ENCODE results near the gene MYH7B. TPM values are rescaled to one million over a fixed set of nuclear protein-coding genes. Genes with fewer than 3 reads are reported as not detected.

Gene MYH7B
- total RNA-seq, 1 experiment from 2014 or later, result not detected

- no peak for DNase-seq (ENCODE audit: low read depth)
Observed at GRCh38 chr20:34990661-34991214, 35.1 kb downstream of the MYH7B start.

- DNase-seq (ENCODE audit: low read depth), result no peak
Observed at GRCh38 chr20:34992751-34993417, 37.2 kb downstream of the MYH7B start.

- DNase-seq (ENCODE audit: low read depth), result no peak
Observed at GRCh38 chr20:34993941-34994508, 38.4 kb downstream of the MYH7B start.

- DNase-seq (ENCODE audit: low read depth), result no peak
Observed at GRCh38 chr20:34994509-34995131, 39.0 kb downstream of the MYH7B start.

GRCh38 chr20:34995192-34995591 is 39.5 kb downstream of the MYH7B start:
- DNase-seq (ENCODE audit: low read depth), result no peak

- no peak for DNase-seq (ENCODE audit: low read depth)
Observed at GRCh38 chr20:34995696-34996095, 40.0 kb downstream of the MYH7B start.

GRCh38 chr20:34996243-34997028 is 40.8 kb downstream of the MYH7B start:
- no peak for DNase-seq (ENCODE audit: low read depth)

- DNase-seq (ENCODE audit: low read depth), result no peak
Observed at GRCh38 chr20:34997131-34997561, 41.5 kb downstream of the MYH7B start.

GRCh38 chr20:34997774-34998173 is 42.1 kb downstream of the MYH7B start:
- DNase-seq (ENCODE audit: low read depth), result no peak

- no peak for DNase-seq (ENCODE audit: low read depth)
Observed at GRCh38 chr20:34998331-34998950, 42.8 kb downstream of the MYH7B start.

- no peak for DNase-seq (ENCODE audit: low read depth)
Observed at GRCh38 chr20:34999021-34999451, 43.4 kb downstream of the MYH7B start.

GRCh38 chr20:34999782-35000181 is 44.1 kb downstream of the MYH7B start:
- DNase-seq (ENCODE audit: low read depth), result no peak

- DNase-seq (ENCODE audit: low read depth), result no peak
Observed at GRCh38 chr20:35000311-35000921, 44.7 kb downstream of the MYH7B start.

- DNase-seq (ENCODE audit: low read depth), result no peak
Observed at GRCh38 chr20:35000922-35001595, 45.4 kb downstream of the MYH7B start.

- DNase-seq (ENCODE audit: low read depth), result no peak
Observed at GRCh38 chr20:35001596-35002362, 46.1 kb downstream of the MYH7B start.

- DNase-seq (ENCODE audit: low read depth), result no peak
Observed at GRCh38 chr20:35002426-35003210, 47.0 kb downstream of the MYH7B start.

GRCh38 chr20:35003211-35004031 is 47.8 kb downstream of the MYH7B start:
- DNase-seq (ENCODE audit: low read depth), result no peak
